GM21515 (cell line): Measurements from ENCODE around the gene SLAMF7.
A peak's percentile ranks its signal among the peaks of the same experiment; 100 is the strongest.

ENCODE experiments used
- ATAC-seq: cut with Tn5 transposase; IDR thresholded peaks from one replicate; pipeline ENCODE4 v1.9.1; 2021; ENCODE audit not compliant: unreplicated experiment

Gene SLAMF7

GRCh38 chr1:160744852-160745520, 5.9 kb downstream of the SLAMF7 start:
- no peak for ATAC-seq

- ATAC-seq = no peak
Observed at GRCh38 chr1:160745551-160745950, 6.5 kb downstream of the SLAMF7 start.

GRCh38 chr1:160746836-160747500, 7.9 kb downstream of the SLAMF7 start:
- no peak for ATAC-seq

GRCh38 chr1:160747717-160748116, 8.7 kb downstream of the SLAMF7 start:
- no peak for ATAC-seq

- ATAC-seq = no peak
Observed at GRCh38 chr1:160748181-160748877, 9.3 kb downstream of the SLAMF7 start.

GRCh38 chr1:160748878-160749269, 9.8 kb downstream of the SLAMF7 start:
- no peak for ATAC-seq

- ATAC-seq = no peak
Observed at GRCh38 chr1:160750608-160751007, 11.6 kb downstream of the SLAMF7 start.

- no peak for ATAC-seq
Observed at GRCh38 chr1:160752406-160752805, 13.4 kb downstream of the SLAMF7 start.

GRCh38 chr1:160752924-160753323, 13.9 kb downstream of the SLAMF7 start:
- ATAC-seq = no peak

- no peak for ATAC-seq
Observed at GRCh38 chr1:160753594-160753993, 14.5 kb downstream of the SLAMF7 start.

- ATAC-seq = no peak
Observed at GRCh38 chr1:160755461-160755860, 16.4 kb downstream of the SLAMF7 start.

GRCh38 chr1:160755911-160756848, 17.1 kb downstream of the SLAMF7 start:
- ATAC-seq = no peak

GRCh38 chr1:160756849-160757201, 17.8 kb downstream of the SLAMF7 start:
- ATAC-seq = no peak

- ATAC-seq = no peak
Observed at GRCh38 chr1:160758521-160758920, 19.5 kb downstream of the SLAMF7 start.

GRCh38 chr1:160759740-160760139, 20.7 kb downstream of the SLAMF7 start:
- no peak for ATAC-seq

- ATAC-seq = no peak
Observed at GRCh38 chr1:160761046-160761445, 22.0 kb downstream of the SLAMF7 start.

GRCh38 chr1:160761886-160762285, 22.8 kb downstream of the SLAMF7 start:
- ATAC-seq = no peak

- ATAC-seq = no peak
Observed at GRCh38 chr1:160763993-160764392, 24.9 kb downstream of the SLAMF7 start.

GRCh38 chr1:160767395-160768294, 28.6 kb downstream of the SLAMF7 start:
- ATAC-seq = peak; percentile 57

- ATAC-seq = peak; percentile 81
Observed at GRCh38 chr1:160768295-160768657, 29.2 kb downstream of the SLAMF7 start.
